Endometrial microvascular endothelial cells (primary cell): ENCODE data around the gene GLP1R. TPM values are rescaled to one million over a fixed set of nuclear protein-coding genes. Genes with fewer than 3 reads are reported as not detected.

Source experiments
- in situ Hi-C: cut with HindIII; loops from 2 replicates; pipeline ENCODE4 v1.10.0; 2017; ENCODE audit warnings: low sequenced_read_pairs, low pct_unique_long_range_greater_than_20kb; ENCODE audit errors: inconsistent ontology term
- total RNA-seq: library from RNA; depleted of rRNA; stranded (reverse); fragments of >200 nt; gene quantifications from one replicate; pipeline ENCODE4 v1.2.3, GENCODE V29; 2015; ENCODE audit errors: inconsistent ontology term

GLP1R gene
- not detected for total RNA-seq

- in situ Hi-C loops, result no loop called here
Observed at GRCh38 chr6:39048481-39049399, at the start of gene GLP1R. Gene GLP1R, plus strand, starts transcription at chr6:39048781. Its CDS starts 60 bp downstream, at chr6:39048841.

- in situ Hi-C loops, result no loop called here
Observed at GRCh38 chr6:39003072-39003471, 45.5 kb upstream of the GLP1R start.

- in situ Hi-C loops, result no loop called here
Observed at GRCh38 chr6:39003492-39003891, 45.1 kb upstream of the GLP1R start.

- in situ Hi-C loops, result no loop called here
Observed at GRCh38 chr6:39004801-39005200, 43.8 kb upstream of the GLP1R start.

DNA sequence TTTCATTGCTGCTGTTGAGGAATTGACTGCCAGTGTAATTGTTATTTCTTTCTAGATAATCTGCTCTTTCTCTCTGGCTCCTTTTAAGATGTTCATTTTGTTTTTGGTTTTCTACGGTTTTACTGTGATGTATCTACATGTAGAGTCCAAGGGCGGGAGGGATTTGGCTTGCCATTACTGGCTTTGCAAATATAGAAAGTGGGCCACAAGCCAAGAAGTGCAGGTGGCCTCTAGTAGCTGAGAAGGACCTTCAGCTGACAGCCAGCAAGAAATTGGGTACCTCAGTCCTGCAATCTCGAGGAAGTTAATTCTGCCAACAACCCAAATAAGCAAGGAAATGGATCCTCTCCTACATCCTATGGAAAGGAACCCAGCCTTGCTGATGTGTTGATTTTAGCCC lies 42.8 kb upstream of the GLP1R start:
- in situ Hi-C loops, result no loop called here

DNA sequence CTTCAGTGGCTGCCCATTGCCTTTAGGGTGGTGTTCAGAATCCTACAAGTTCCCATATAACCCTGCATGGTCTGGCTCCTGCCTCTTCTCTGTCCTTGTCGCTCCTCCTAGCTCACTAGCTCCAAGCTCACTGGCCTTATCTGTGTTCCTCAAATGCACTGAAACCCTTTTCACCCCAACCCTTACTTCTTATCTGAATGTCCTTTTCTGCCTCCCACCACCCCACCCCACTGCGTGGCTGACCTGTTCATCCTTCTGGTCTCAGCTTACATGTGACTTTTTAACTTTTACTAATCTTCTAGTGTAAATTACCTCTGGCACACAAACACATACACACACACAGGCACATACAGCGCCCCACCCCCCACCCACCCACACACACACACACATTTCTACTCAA lies 41.0 kb upstream of the GLP1R start:
- in situ Hi-C loops, result no loop called here

DNA sequence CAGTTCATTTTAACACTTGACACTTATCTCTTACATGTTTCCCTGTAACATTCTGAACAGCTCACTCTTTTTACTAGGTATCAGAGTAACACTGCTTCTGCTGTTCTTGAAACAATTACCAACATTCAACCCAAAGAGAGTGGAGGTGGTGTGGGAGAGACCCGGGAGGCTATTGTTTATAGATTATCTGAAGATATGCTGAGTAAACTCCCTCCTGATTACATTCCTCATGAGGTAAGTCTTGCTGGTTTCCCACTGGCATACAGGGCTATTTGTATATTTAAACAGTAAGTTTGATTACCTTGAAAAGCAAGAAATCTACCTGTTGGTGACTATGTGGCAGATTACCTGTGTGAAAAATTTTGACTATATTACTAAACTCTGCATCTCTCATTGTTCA lies 39.8 kb upstream of the GLP1R start:
- in situ Hi-C loops, result no loop called here

GRCh38 chr6:39009476-39009875 lies 39.1 kb upstream of the GLP1R start:
- in situ Hi-C loops, result no loop called here

DNA sequence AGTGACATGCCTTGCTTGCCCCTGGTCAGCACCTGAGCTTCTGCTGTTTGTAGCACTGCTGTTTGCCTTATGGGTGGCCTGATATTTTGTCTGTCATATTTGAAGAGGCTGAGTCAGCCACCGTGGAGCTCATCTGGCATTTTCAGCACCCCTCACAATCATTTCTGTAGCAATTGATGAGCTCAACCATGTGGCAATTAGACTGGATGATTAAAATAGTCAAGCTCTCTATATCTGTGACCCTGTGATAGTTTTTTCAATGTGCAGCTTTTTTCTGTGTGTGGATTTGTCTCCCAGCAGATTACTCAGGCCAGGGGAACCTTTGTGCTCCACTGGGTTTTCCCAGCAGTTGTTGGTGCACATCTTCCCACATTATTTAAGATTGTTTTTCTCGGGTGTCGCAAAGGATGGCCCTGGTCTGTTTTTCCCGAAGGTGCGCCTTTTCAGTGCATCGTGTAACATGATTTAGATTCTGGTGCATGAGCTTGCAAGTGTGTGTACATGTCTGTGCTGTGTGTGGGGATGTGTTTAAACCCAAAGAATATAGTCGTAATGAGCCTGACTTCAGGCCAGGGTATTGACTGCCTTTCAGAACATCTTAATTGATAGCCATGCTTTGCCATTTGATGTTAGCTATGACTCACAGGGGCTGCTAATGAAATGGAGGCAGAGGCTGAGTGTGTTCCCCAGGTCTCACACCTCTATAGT lies 31.6 kb upstream of the GLP1R start:
- in situ Hi-C loops, result no loop called here

- in situ Hi-C loops, result no loop called here
Observed at GRCh38 chr6:39017547-39017880, 31.1 kb upstream of the GLP1R start.

DNA sequence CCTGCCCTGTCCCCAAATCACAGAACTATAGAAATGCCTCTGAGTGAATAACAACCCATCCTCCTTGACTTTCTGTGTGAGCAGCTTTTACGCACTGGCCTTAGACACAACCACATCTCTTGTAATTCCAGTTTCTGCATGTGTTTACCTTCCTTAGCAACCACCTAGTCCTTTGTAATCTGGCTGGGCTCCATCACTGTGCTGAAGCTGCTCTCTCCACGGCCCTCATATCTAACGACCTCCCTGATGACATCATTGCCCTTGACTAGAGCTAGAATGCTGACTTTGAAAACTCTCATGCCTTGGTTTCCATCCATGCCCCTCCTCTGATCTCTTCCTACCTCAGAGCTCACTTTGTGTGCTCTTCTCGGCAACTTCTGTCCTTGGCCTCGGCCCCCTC lies 30.5 kb upstream of the GLP1R start:
- in situ Hi-C loops, result no loop called here

GRCh38 chr6:39020136-39020535 lies 28.4 kb upstream of the GLP1R start:
- in situ Hi-C loops, result no loop called here

DNA sequence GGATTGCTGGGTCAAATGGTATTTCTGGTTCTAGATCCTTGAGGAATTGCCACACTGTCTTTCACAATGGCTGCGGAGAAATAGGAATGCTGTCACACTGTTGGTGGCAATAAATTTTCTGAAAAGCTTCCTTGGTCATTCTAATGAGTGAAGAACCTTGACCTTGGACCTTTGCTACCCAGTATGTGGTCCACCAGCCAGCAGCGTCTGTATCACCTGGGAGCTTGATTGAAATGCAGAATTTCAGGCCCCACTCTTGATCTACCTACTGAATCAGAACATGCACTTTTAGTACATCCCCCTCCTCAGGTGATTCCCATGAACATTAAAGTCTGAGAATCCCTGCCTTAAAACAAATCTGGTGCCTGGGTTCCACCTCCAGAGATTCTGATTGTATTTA lies 27.5 kb upstream of the GLP1R start:
- in situ Hi-C loops, result no loop called here

- in situ Hi-C loops, result no loop called here
Observed at GRCh38 chr6:39021779-39022178, 26.8 kb upstream of the GLP1R start.

GRCh38 chr6:39026175-39026574 lies 22.4 kb upstream of the GLP1R start:
- in situ Hi-C loops, result no loop called here

DNA sequence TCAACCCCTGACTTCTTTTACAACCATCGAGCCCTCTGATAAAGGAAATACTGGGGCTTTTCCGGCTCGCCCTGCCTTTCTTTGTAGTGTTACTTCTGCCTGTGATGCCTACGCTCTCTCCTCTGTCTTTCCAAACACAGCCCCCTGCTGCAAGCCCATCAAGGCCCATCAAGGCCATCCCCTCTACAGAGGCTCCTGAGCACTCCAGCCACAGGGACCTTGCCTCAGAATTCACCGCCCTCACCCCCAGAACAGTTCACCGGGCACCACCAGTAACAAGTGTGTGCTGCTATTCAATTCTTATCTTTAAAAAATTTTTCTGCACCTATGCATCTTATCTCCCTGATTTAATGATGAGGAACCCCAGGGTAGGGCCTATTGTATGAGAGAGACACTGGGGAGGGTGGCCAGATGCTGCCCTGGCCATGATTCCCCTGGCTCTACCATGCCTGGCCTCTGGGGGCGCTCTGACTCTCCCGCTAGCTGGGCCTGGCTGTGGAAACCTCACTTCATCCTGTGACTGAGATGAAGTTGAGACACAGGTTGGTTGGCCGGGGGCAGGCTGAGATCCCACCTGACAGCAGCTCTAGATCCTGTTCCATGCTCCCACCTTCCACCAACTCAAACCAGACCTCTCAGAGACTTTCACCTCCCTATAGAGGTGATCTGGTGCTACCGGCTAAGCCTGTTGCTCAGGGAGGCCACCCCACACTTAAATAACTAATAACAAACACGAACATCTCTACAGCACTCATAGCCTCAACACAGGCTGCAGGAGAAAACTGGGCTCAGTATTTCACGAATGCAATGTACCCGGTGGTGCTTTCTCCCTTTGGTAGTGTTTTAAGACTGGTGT lies 19.2 kb upstream of the GLP1R start:
- in situ Hi-C loops, result no loop called here

GRCh38 chr6:39035681-39036080 lies 12.9 kb upstream of the GLP1R start:
- in situ Hi-C loops, result no loop called here

DNA sequence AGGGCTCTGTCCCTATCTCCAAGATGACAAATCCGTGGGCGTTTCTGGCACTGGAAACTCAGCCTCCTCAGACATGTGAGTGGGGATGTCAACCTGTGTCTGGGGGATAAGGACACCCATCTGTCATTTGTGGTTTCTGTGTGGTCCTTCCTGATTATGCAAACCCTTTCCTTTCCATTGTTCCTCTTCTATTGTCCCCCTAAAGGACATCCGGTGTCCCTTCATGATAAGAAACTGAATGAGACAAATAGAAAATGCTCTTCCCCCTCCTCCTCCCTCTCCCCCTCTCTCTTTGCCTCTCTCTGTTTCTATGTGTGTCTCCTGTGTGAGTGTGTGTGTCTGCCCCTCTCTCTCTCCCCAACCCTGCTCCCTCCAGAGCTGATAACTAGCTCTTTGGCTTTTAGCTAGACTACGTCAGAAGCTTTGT lies 11.5 kb upstream of the GLP1R start:
- in situ Hi-C loops, result no loop called here

DNA sequence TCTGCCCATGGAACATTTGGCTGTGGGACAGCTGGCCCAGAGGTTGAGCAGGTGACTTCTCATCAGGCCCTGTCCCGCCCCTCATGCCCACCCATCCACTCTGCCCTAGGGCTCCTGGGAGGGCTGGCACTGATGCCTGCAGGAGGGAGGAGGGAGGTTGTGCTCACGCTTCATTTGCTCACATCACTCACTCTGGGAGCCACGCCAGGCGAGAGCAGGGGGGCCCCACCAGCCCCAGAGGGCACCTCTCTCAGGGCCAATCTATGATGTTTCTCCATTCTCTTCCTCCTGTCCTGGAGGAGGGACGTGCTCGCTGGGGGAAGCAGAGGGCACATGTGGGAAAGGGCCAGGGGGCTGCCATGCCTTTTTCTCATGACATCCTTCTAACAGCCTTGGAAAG lies 10.9 kb upstream of the GLP1R start:
- in situ Hi-C loops, result no loop called here
